ENCODE results near the gene IL19. TPM values are rescaled to one million over a fixed set of nuclear protein-coding genes. Genes with fewer than 3 reads are reported as not detected.

The IL19 gene
- total RNA-seq, 4 donors from 2014 or later: not detected

- no peak for ATAC-seq
Observed at GRCh38 chr1:206800411-206800810, 29.8 kb downstream of the IL19 start.

GRCh38 chr1:206800891-206801290, 30.3 kb downstream of the IL19 start:
- ATAC-seq (no peak), DNase-seq (no peak)
- Histone ChIP-seq H3K27me3 (no peaks in the 10 kb centered on the region), H3K4me1 (no peaks in the 10 kb centered on the region), H3K27ac (no peak overlapping the region), H3K36me3 (no peaks in the 10 kb centered on the region), H3K4me3 (no peak overlapping the region), H3K9me3 (no peaks in the 10 kb centered on the region)
- in situ Hi-C loops (cut with MboI; ENCODE audit: low sequenced_read_pairs in 4 of 4): loop anchor here in 3 of 4 donors (10.0 to 25.0 kb wide), 3 partner anchors 139 to 166 kb away; partner anchors contain the start of gene DYRK3 (in 1 of the 3)
- TF ChIP-seq POLR2A (IDR thresholded peaks at IDR 0.05): no peak
- no peak for TF ChIP-seq CTCF (IDR thresholded peaks at IDR 0.05 in 4 of 5, conservative IDR thresholded peaks at IDR 0.05 in 1 of 5)
- intact Hi-C loops (cut with DNase I; ENCODE audit: low total_unique reads): loop anchor here (10.0 kb wide), 1 partner anchor 114 kb away; no protein-coding TSS in a partner anchor

More at GRCh38 chr1:206800411-206800810, 29.8 kb downstream of the IL19 start:
- intact Hi-C loops (cut with DNase I; ENCODE audit: low total_unique reads) (loop anchor here (10.0 kb wide), 1 partner anchor 114 kb away; no protein-coding TSS in a partner anchor), in situ Hi-C loops (cut with MboI; ENCODE audit: low sequenced_read_pairs in 4 of 4) (loop anchor here in 3 of 4 donors (10.0 to 25.0 kb wide), 3 partner anchors 138 to 166 kb away; partner anchors contain the start of gene DYRK3 (in 1 of the 3))
- H3K27ac ChIP-seq: no peak overlapping the region
- no peaks in the 10 kb centered on the region for H3K9me3 ChIP-seq
- no peaks in the 10 kb centered on the region for H3K4me1 ChIP-seq
- H3K27me3 ChIP-seq: no peaks in the 10 kb centered on the region
- H3K36me3 ChIP-seq: no peaks in the 10 kb centered on the region
- no peak for TF ChIP-seq POLR2A (IDR thresholded peaks at IDR 0.05)
- TF ChIP-seq CTCF (IDR thresholded peaks at IDR 0.05 in 4 of 5, conservative IDR thresholded peaks at IDR 0.05 in 1 of 5): no peak
- no peak overlapping the region for H3K4me3 ChIP-seq
- no peak for DNase-seq

- Histone ChIP-seq H3K36me3 (no peaks in the 10 kb centered on the region), H3K9me3 (no peaks in the 10 kb centered on the region), H3K27ac (no peak overlapping the region), H3K27me3 (no peaks in the 10 kb centered on the region), H3K4me1 (no peaks in the 10 kb centered on the region), H3K4me3 (no peak overlapping the region)
- DNase-seq (no peak), ATAC-seq (no peak)
- intact Hi-C loops (cut with DNase I; ENCODE audit: low total_unique reads) (loop anchor here (10.0 kb wide), 1 partner anchor 113 kb away; no protein-coding TSS in a partner anchor), in situ Hi-C loops (cut with MboI; ENCODE audit: low sequenced_read_pairs in 4 of 4) (loop anchor here in 3 of 4 donors (10.0 to 25.0 kb wide), 3 partner anchors 139 to 167 kb away; partner anchors contain the start of gene DYRK3 (in 1 of the 3))
- TF ChIP-seq CTCF (IDR thresholded peaks at IDR 0.05 in 4 of 5, conservative IDR thresholded peaks at IDR 0.05 in 1 of 5) (no peak), POLR2A (IDR thresholded peaks at IDR 0.05) (no peak)
Observed at GRCh38 chr1:206801467-206801866, 30.9 kb downstream of the IL19 start.

GRCh38 chr1:206802401-206802800, 31.8 kb downstream of the IL19 start:
- ATAC-seq (no peak), DNase-seq (no peak)
- H3K4me1 ChIP-seq: no peaks in the 10 kb centered on the region
- no peaks in the 10 kb centered on the region for H3K36me3 ChIP-seq
- H3K27me3 ChIP-seq: no peaks in the 10 kb centered on the region
- no peak overlapping the region for H3K4me3 ChIP-seq
- H3K27ac ChIP-seq: no peak overlapping the region
- no peak for TF ChIP-seq CTCF (IDR thresholded peaks at IDR 0.05 in 4 of 5, conservative IDR thresholded peaks at IDR 0.05 in 1 of 5)
- no peak for TF ChIP-seq POLR2A (IDR thresholded peaks at IDR 0.05)
- in situ Hi-C loops (cut with MboI; ENCODE audit: low sequenced_read_pairs in 4 of 4) (loop anchor here in 3 of 4 donors (10.0 to 25.0 kb wide), 3 partner anchors 140 to 168 kb away; partner anchors contain the start of gene DYRK3 (in 1 of the 3)), intact Hi-C loops (cut with DNase I; ENCODE audit: low total_unique reads) (loop anchor here (10.0 kb wide), 1 partner anchor 112 kb away; no protein-coding TSS in a partner anchor)
- H3K9me3 ChIP-seq: no peaks in the 10 kb centered on the region
